K562 (cell line): ENCODE data around the gene RC3H2. TPM values are rescaled to one million over a fixed set of nuclear protein-coding genes. Genes with fewer than 3 reads are reported as not detected.

Source experiments
- ATAC-seq: fragments of 200-7000 bp; cut with Tn5 transposase; 3 replicates; pipeline ENCODE4 v1.9.1; 2020; ENCODE audit warnings: moderate library complexity
- BruUV-seq: library from RNA; stranded (reverse); fragments of 400-500 nt; replicated peaks from 2 replicates; lab custom pipeline; 2021; lab: Mats Ljungman, UMichigan
- CTCF ChIA-PET: fragments of 300-600 bp; formaldehyde crosslinking; extraction: SDS; loops from one replicate; lab custom pipeline; 2021; ENCODE audit warnings: low intra/inter-chr PET ratio; lab: Yijun Ruan, JAX
- POLR2A ChIA-PET: fragments of 300-600, 350-650 bp; sonication (Branson Sonifier 250); formaldehyde crosslinking; extraction: SDS; loops from one replicate; lab custom pipeline; 2021; ENCODE audit warnings: antibody characterized with exemption, inconsistent platforms; lab: Yijun Ruan, JAX
- DNase-seq, 4 experiments: peaks; one replicate each; pipeline versions ENCODE4 v3.0.0 to v3.0.0-alpha.2; 2011 to 2018; ENCODE audit warnings: low spot score in 3 of 4, mixed read lengths in 3 of 4; ENCODE audit errors: extremely low read depth in 1 of 4
- FAIRE-seq: peaks from 2 replicates; lab custom pipeline; 2011; peaks lifted over from hg19 to GRCh38; lab: Jason Lieb, UNC
- H2AFZ ChIP-seq: 2 replicates; pipeline ENCODE4 v1.6.0; 2011; ENCODE audit warnings: low read depth, low read length, control low read depth, inconsistent platforms
- H3K27ac ChIP-seq: fragments of 200-600 bp; 3 replicates; pipeline ENCODE4 v1.8.0; 2011; ENCODE audit warnings: low read depth, mild to moderate bottlenecking, control low read depth, inconsistent platforms, low read length, moderate library complexity, mixed read lengths; ENCODE audit errors: extremely low read depth
- H3K27me3 ChIP-seq, 2 experiments: fragments of 300-600 bp in 1 of 2; 2 replicates in 1 of 2; 3 replicates in 1 of 2; pipeline versions ENCODE4 v1.6.0 to v1.8.0; 2011; ENCODE audit warnings: inconsistent platforms in 2 of 2, low read length in 2 of 2, mild to moderate bottlenecking in 1 of 2, mixed read lengths in 1 of 2, moderate library complexity in 1 of 2; ENCODE audit not compliant: control insufficient read depth in 2 of 2, insufficient read depth in 2 of 2
- H3K36me3 ChIP-seq: fragments of 300-600 bp; 3 replicates; pipeline ENCODE4 v1.8.0; 2011; ENCODE audit warnings: mild to moderate bottlenecking, low read length, inconsistent platforms; ENCODE audit not compliant: control insufficient read depth, insufficient read depth
- H3K4me1 ChIP-seq, 2 experiments: fragments of 200-600 bp in 1 of 2; replicated peaks in 1 of 2; 2 replicates in 1 of 2; 3 replicates in 1 of 2; pipeline versions ENCODE4 v1.5.1 to v1.8.0; 2011; ENCODE audit warnings: inconsistent platforms in 2 of 2, low read length in 2 of 2, mild to moderate bottlenecking in 1 of 2, mixed read lengths in 1 of 2, moderate library complexity in 1 of 2; ENCODE audit not compliant: control insufficient read depth in 2 of 2, insufficient read depth in 2 of 2
- H3K4me2 ChIP-seq: 2 replicates; pipeline ENCODE4 v1.6.1; 2011; ENCODE audit warnings: low read length, control low read depth, inconsistent platforms, mixed read lengths; ENCODE audit not compliant: insufficient read depth
- H3K4me3 ChIP-seq: fragments of 200-600 bp; sonication (generic), shearing (Covaris generic); 2 replicates; pipeline ENCODE4 v1.5.1; 2016; ENCODE audit warnings: control low read depth, inconsistent platforms
- H3K79me2 ChIP-seq: fragments of 200-600 bp; 3 replicates; pipeline ENCODE4 v1.8.0; 2011; ENCODE audit warnings: low read length, inconsistent platforms; ENCODE audit not compliant: control insufficient read depth, insufficient read depth
- H3K9ac ChIP-seq, 2 experiments: 2 replicates each; pipeline versions ENCODE4 v1.6.0 to v1.6.1; 2011; ENCODE audit warnings: low read depth in 2 of 2, low read length in 2 of 2, control low read depth in 1 of 2, inconsistent platforms in 1 of 2, mild to moderate bottlenecking in 1 of 2, mixed read lengths in 1 of 2; ENCODE audit not compliant: insufficient read depth in 1 of 2
- H3K9me1 ChIP-seq: one replicate; pipeline ENCODE4 v1.6.0; 2011; ENCODE audit warnings: inconsistent platforms, mild to moderate bottlenecking, low read length, moderate library complexity; ENCODE audit not compliant: control insufficient read depth, insufficient read depth
- H3K9me3 ChIP-seq: replicated peaks from 2 replicates; pipeline ENCODE4 v1.5.1; 2011; ENCODE audit warnings: low read depth, low read length, inconsistent platforms; ENCODE audit not compliant: control insufficient read depth, insufficient read depth
- H4K20me1 ChIP-seq: replicated peaks from 2 replicates; pipeline ENCODE4 v1.6.1; 2011; ENCODE audit warnings: low read length, inconsistent platforms, mixed read lengths; ENCODE audit not compliant: control insufficient read depth, insufficient read depth
- ARID3B ChIP-seq: fragments of 250-450 bp; sonication (Bioruptor Pico); IDR thresholded peaks from 2 replicates; pipeline ENCODE4 v1.4.0; 2020; ENCODE audit warnings: borderline replicate concordance
- CLOCK ChIP-seq: fragments of 250-450 bp; sonication (Bioruptor Pico); IDR thresholded peaks from 2 replicates; pipeline ENCODE4 v1.4.0; 2020; ENCODE audit warnings: mild to moderate bottlenecking, moderate library complexity, borderline replicate concordance
- CTCFL ChIP-seq: IDR thresholded peaks from 2 replicates; pipeline ENCODE4 v1.6.1; 2011; ENCODE audit warnings: borderline replicate concordance, low read depth, mild to moderate bottlenecking, moderate library complexity, low read length; ENCODE audit not compliant: insufficient read depth, poor library complexity, severe bottlenecking
- KDM4B ChIP-seq, 2 experiments: fragments of 450-650 bp in 1 of 2; sonication (generic) in 1 of 2; IDR thresholded peaks; 2 replicates each; pipeline ENCODE4 v1.6.1; 2016 to 2017; ENCODE audit warnings: borderline replicate concordance in 2 of 2, antibody characterized with exemption in 1 of 2, low read depth in 1 of 2, mild to moderate bottlenecking in 1 of 2
- MAFK ChIP-seq: IDR thresholded peaks from 2 replicates; pipeline ENCODE4 v1.6.1; 2011; ENCODE audit warnings: low read length, improper control_type of control experiment
- POU5F1 ChIP-seq: fragments of 150-350 bp; IDR thresholded peaks from 2 replicates; pipeline ENCODE4 v1.6.1; 2014; ENCODE audit warnings: borderline replicate concordance, low read length, low read depth, mild to moderate bottlenecking; ENCODE audit not compliant: partially characterized antibody
- XRCC4 ChIP-seq: IDR thresholded peaks from one replicate; pipeline ENCODE4 v1.6.1; 2011; ENCODE audit not compliant: insufficient read depth, insufficient read length; ENCODE audit errors: extremely low read depth
- ZNF398 ChIP-seq: fragments of 250-450 bp; sonication (Bioruptor Pico); IDR thresholded peaks from 2 replicates; pipeline ENCODE4 v1.8.0; 2021; ENCODE audit warnings: moderate library complexity, mild to moderate bottlenecking, inconsistent platforms
- ZNF445 ChIP-seq: fragments of 250-450 bp; sonication (Bioruptor Pico); IDR thresholded peaks from 2 replicates; pipeline ENCODE4 v1.4.0; 2020; ENCODE audit warnings: low read depth, mild to moderate bottlenecking, moderate library complexity
- ZNF79 ChIP-seq: fragments of 250-450 bp; sonication (Bioruptor Pico); IDR thresholded peaks from 2 replicates; pipeline ENCODE4 v1.4.0; 2020; ENCODE audit warnings: low read depth, mild to moderate bottlenecking, moderate library complexity
- WGBS: fragments of 100-300 bp; shearing (Covaris generic); methylation state at CpG from one replicate; pipeline ENCODE4 v1.1.6; 2016; ENCODE audit warnings: low coverage, mixed read lengths; ENCODE audit not compliant: insufficient coverage; ENCODE audit errors: missing lambda C conversion rate; 5-methylcytosine and 5-hydroxymethylcytosine counted together
- in situ Hi-C: fragments of 300-500 bp; cut with MboI; formaldehyde crosslinking; loops from 4 replicates; pipeline ENCODE4 v1.15.0; 2018; ENCODE audit warnings: inconsistent platforms, mixed read lengths
- intact Hi-C: fragments of 100-400 bp; cut with micrococcal nuclease; formaldehyde crosslinking; loops from 2 replicates; pipeline ENCODE4 v1.14.2; 2022
- polyA plus RNA-seq, 8 experiments: library from polyadenylated mRNA; depleted of rRNA in 4 of 8; stranded (reverse) in 5 of 8; unstranded in 3 of 8; fragments of >200 nt; fragmentation: Nextera tagmentation in 2 of 8; fragmentation: Illumina TruSeq in 1 of 8; extraction: Ambion mirVana in 2 of 8; extraction: Trizol in 1 of 8; gene quantifications; 2 replicates each; pipeline versions ENCODE4 v1.2.1 to v1.2.3, GENCODE V29; 2011 to 2014; ENCODE audit warnings: inconsistent platforms in 1 of 8, missing spikeins in 1 of 8
- total RNA-seq, 7 experiments: library from RNA; depleted of rRNA in 6 of 7; stranded (reverse); fragments of >200 nt in 6 of 7; fragmentation: Illumina TruSeq in 2 of 7; extraction: Trizol in 2 of 7; gene quantifications; 2 replicates each; pipeline versions ENCODE4 v1.2.1 to v1.2.3, GENCODE V29; 2011 to 2021; ENCODE audit warnings: low replicate concordance in 1 of 7

RC3H2 gene
- total and polyA plus RNA-seq, 9 of the 15 experiments (the other 6 are each of a cell fraction or from before 2014, with no cell fraction given): 5.6 to 35.4 (median 18.6) TPM

- TF ChIP-seq CTCFL: no peak
- no peak for TF ChIP-seq POU5F1
These were observed 17.6 kb upstream of the RC3H2 start (continued) for GRCh38 chr9:122922713-122923112.

- ChIA-PET POLR2A (interaction anchor here (0.5 kb wide), 1 partner anchor 13 kb away, joined by 3 read pairs; the partner anchor contains the start of gene RC3H2), CTCF (no interaction called here)
- BruUV-seq: no TSS peak
- H3K9me3 ChIP-seq: no peaks in the 10 kb centered on the region
- intact Hi-C loops (no loop called here), in situ Hi-C loops (no loop called here)
- no peak overlapping the region for H3K9ac ChIP-seq
- no peak overlapping the region for H2AFZ ChIP-seq
- peaks cover 29% of the 10 kb centered on the region; the same call in 1 of the 3 replicates for H3K36me3 ChIP-seq
- no peaks in the 10 kb centered on the region for H3K27me3 ChIP-seq
- H3K9me1 ChIP-seq: no peaks in the 10 kb centered on the region
- FAIRE-seq: no peak
- peaks cover 4% of the 10 kb centered on the region; the same call in 1 of the 3 replicates for H3K79me2 ChIP-seq
- H3K27ac ChIP-seq: no peak overlapping the region
- WGBS: 38% methylated on average over 2 of the region's 2 CpGs
- DNase-seq: no peak
- no peak for ATAC-seq
- no peak overlapping the region for H3K4me2 ChIP-seq
- H3K4me3 ChIP-seq: no peak overlapping the region
- peaks cover 0 to 8% of the 10 kb centered on the region in 2 experiments; a peak in 1 of 5 replicates for H3K4me1 ChIP-seq
- H4K20me1 ChIP-seq: no peaks in the 10 kb centered on the region
- TF ChIP-seq ZNF79 (CRISPR knock-in tag): no peak
- TF ChIP-seq KDM4B (IDR thresholded peaks at IDR 0.05; ENCODE audit: borderline replicate concordance in 2 of 2, low read depth in 1 of 2): no peak
- no peak for TF ChIP-seq ZNF445 (CRISPR knock-in tag)
- no peak for TF ChIP-seq MAFK
- no peak for TF ChIP-seq ZNF398 (CRISPR knock-in tag)
- TF ChIP-seq ARID3B (CRISPR knock-in tag): no peak
- TF ChIP-seq CLOCK: no peak
- TF ChIP-seq XRCC4: no peak
These were observed 13.2 kb upstream of the RC3H2 start for GRCh38 chr9:122918310-122918709.
